ENCODE results near the gene MYH14.
"Not testable (repeated sequence)": the region's sequence is repeated elsewhere in the genome, so short reads cannot be mapped to it uniquely, and the experiment has no call there.

MYH14 gene

GRCh38 chr19:50330365-50331078, 127.1 kb downstream of the MYH14 start:
- Histone ChIP-seq H3K4me1 (ENCODE audit: control insufficient read depth, insufficient read depth, low read length) (no peaks in the 10 kb centered on the region; the same call in 1 of the 2 replicates), H3K9me3 (ENCODE audit: control insufficient read depth, insufficient read depth, low read length) (peaks cover 2% of the 10 kb centered on the region; the same call in 1 of the 2 replicates), H3K27me3 (ENCODE audit: control insufficient read depth, insufficient read depth, low read length) (no peaks in the 10 kb centered on the region), H3K27ac (ENCODE audit: low read length) (no peak overlapping the region), H3K36me3 (ENCODE audit: control insufficient read depth, insufficient read depth, low read length) (no peaks in the 10 kb centered on the region), H3K4me3 (ENCODE audit: low read length) (peak overlapping the region; percentile 47; the same call in 1 of the 2 replicates)
- no CpG with 5 or more reads among the region's 48 CpGs for WGBS (ENCODE audit: insufficient coverage, insufficient read length)
- no peak for DNase-seq (ENCODE audit: low read depth, low spot score)

- no peaks in the 10 kb centered on the region for H3K27me3 ChIP-seq (ENCODE audit: control insufficient read depth, insufficient read depth, low read length)
- no peaks in the 10 kb centered on the region; the same call in 1 of the 2 replicates for H3K4me1 ChIP-seq (ENCODE audit: control insufficient read depth, insufficient read depth, low read length)
- no peak overlapping the region for H3K27ac ChIP-seq (ENCODE audit: low read length)
- peaks cover 2% of the 10 kb centered on the region; the same call in 1 of the 2 replicates for H3K9me3 ChIP-seq (ENCODE audit: control insufficient read depth, insufficient read depth, low read length)
- H3K4me3 ChIP-seq (ENCODE audit: low read length), result peak overlapping the region; percentile 47; the same call in 1 of the 2 replicates
- no peak for DNase-seq (ENCODE audit: low read depth, low spot score)
- no peaks in the 10 kb centered on the region for H3K36me3 ChIP-seq (ENCODE audit: control insufficient read depth, insufficient read depth, low read length)
- no CpG with 5 or more reads among the region's 10 CpGs for WGBS (ENCODE audit: insufficient coverage, insufficient read length)
Measured at GRCh38 chr19:50331221-50331993, 128.0 kb downstream of the MYH14 start.

- H3K27me3 ChIP-seq (ENCODE audit: control insufficient read depth, insufficient read depth, low read length), result no peaks in the 10 kb centered on the region
Measured at GRCh38 chr19:50331994-50332243, 128.5 kb downstream of the MYH14 start.

GRCh38 chr19:50332244-50333038, 129.0 kb downstream of the MYH14 start:
- Histone ChIP-seq H3K9me3 (ENCODE audit: control insufficient read depth, insufficient read depth, low read length) (no peaks in the 10 kb centered on the region), H3K36me3 (ENCODE audit: control insufficient read depth, insufficient read depth, low read length) (no peaks in the 10 kb centered on the region), H3K4me1 (ENCODE audit: control insufficient read depth, insufficient read depth, low read length) (no peaks in the 10 kb centered on the region; the same call in 1 of the 2 replicates), H3K27me3 (ENCODE audit: control insufficient read depth, insufficient read depth, low read length) (no peaks in the 10 kb centered on the region), H3K4me3 (ENCODE audit: low read length) (peak overlapping the region; percentile 67; the same call in 1 of the 2 replicates), H3K27ac (ENCODE audit: low read length) (no peak overlapping the region)
- no CpG with 5 or more reads among the region's 20 CpGs for WGBS (ENCODE audit: insufficient coverage, insufficient read length)
- no peak for DNase-seq (ENCODE audit: low read depth, low spot score)

More at GRCh38 chr19:50331994-50332243, 128.5 kb downstream of the MYH14 start:
- no CpG with 5 or more reads among the region's 2 CpGs for WGBS (ENCODE audit: insufficient coverage, insufficient read length)
- peak overlapping the region; percentile 67; the same call in 1 of the 2 replicates for H3K4me3 ChIP-seq (ENCODE audit: low read length)
- H3K27ac ChIP-seq (ENCODE audit: low read length), result no peak overlapping the region
- peaks cover 2% of the 10 kb centered on the region; the same call in 1 of the 2 replicates for H3K9me3 ChIP-seq (ENCODE audit: control insufficient read depth, insufficient read depth, low read length)
- H3K4me1 ChIP-seq (ENCODE audit: control insufficient read depth, insufficient read depth, low read length), result no peaks in the 10 kb centered on the region; the same call in 1 of the 2 replicates
- H3K36me3 ChIP-seq (ENCODE audit: control insufficient read depth, insufficient read depth, low read length), result no peaks in the 10 kb centered on the region
- no peak for DNase-seq (ENCODE audit: low read depth, low spot score)

- H3K9me3 ChIP-seq (ENCODE audit: control insufficient read depth, insufficient read depth, low read length), result no peaks in the 10 kb centered on the region
- no peak overlapping the region for H3K27ac ChIP-seq (ENCODE audit: low read length)
- H3K4me1 ChIP-seq (ENCODE audit: control insufficient read depth, insufficient read depth, low read length), result no peaks in the 10 kb centered on the region; the same call in 1 of the 2 replicates
- WGBS (ENCODE audit: insufficient coverage, insufficient read length), result no CpG with 5 or more reads among the region's 34 CpGs
- no peaks in the 10 kb centered on the region for H3K36me3 ChIP-seq (ENCODE audit: control insufficient read depth, insufficient read depth, low read length)
- no peaks in the 10 kb centered on the region for H3K27me3 ChIP-seq (ENCODE audit: control insufficient read depth, insufficient read depth, low read length)
- peak overlapping the region; percentile 67; the same call in 1 of the 2 replicates for H3K4me3 ChIP-seq (ENCODE audit: low read length)
- DNase-seq (ENCODE audit: low read depth, low spot score), result no peak
Measured at GRCh38 chr19:50333235-50333736, 129.9 kb downstream of the MYH14 start.

GRCh38 chr19:50333737-50334617, 130.6 kb downstream of the MYH14 start:
- no peak overlapping the region for H3K27ac ChIP-seq (ENCODE audit: low read length)

GRCh38 chr19:50334741-50335421, 131.5 kb downstream of the MYH14 start:
- H3K27ac ChIP-seq (ENCODE audit: low read length), result no peak overlapping the region
- no CpG with 5 or more reads among the region's 12 CpGs for WGBS (ENCODE audit: insufficient coverage, insufficient read length)
- H3K36me3 ChIP-seq (ENCODE audit: control insufficient read depth, insufficient read depth, low read length), result no peaks in the 10 kb centered on the region
- no peaks in the 10 kb centered on the region for H3K27me3 ChIP-seq (ENCODE audit: control insufficient read depth, insufficient read depth, low read length)
- no peaks in the 10 kb centered on the region; the same call in 1 of the 2 replicates for H3K4me1 ChIP-seq (ENCODE audit: control insufficient read depth, insufficient read depth, low read length)
- no peaks in the 10 kb centered on the region for H3K9me3 ChIP-seq (ENCODE audit: control insufficient read depth, insufficient read depth, low read length)
- H3K4me3 ChIP-seq (ENCODE audit: low read length), result no peak overlapping the region
- no peak for DNase-seq (ENCODE audit: low read depth, low spot score)

More at GRCh38 chr19:50333737-50334617, 130.6 kb downstream of the MYH14 start:
- Histone ChIP-seq H3K9me3 (ENCODE audit: control insufficient read depth, insufficient read depth, low read length) (no peaks in the 10 kb centered on the region), H3K4me1 (ENCODE audit: control insufficient read depth, insufficient read depth, low read length) (no peaks in the 10 kb centered on the region; the same call in 1 of the 2 replicates), H3K27me3 (ENCODE audit: control insufficient read depth, insufficient read depth, low read length) (no peaks in the 10 kb centered on the region), H3K4me3 (ENCODE audit: low read length) (peak overlapping the region; percentile 67; the same call in 1 of the 2 replicates), H3K36me3 (ENCODE audit: control insufficient read depth, insufficient read depth, low read length) (no peaks in the 10 kb centered on the region)
- WGBS (ENCODE audit: insufficient coverage, insufficient read length), result no CpG with 5 or more reads among the region's 54 CpGs
- no peak for DNase-seq (ENCODE audit: low read depth, low spot score)

- not testable (repeated sequence) for H3K4me3 ChIP-seq (ENCODE audit: low read length); H3K36me3 ChIP-seq (ENCODE audit: control insufficient read depth, insufficient read depth, low read length); H3K4me1 ChIP-seq (ENCODE audit: control insufficient read depth, insufficient read depth, low read length); DNase-seq (ENCODE audit: low read depth, low spot score); H3K27ac ChIP-seq (ENCODE audit: low read length); H3K9me3 ChIP-seq (ENCODE audit: control insufficient read depth, insufficient read depth, low read length); H3K27me3 ChIP-seq (ENCODE audit: control insufficient read depth, insufficient read depth, low read length)
- WGBS (ENCODE audit: insufficient coverage, insufficient read length), result no CpG with 5 or more reads among the region's 6 CpGs
Measured at GRCh38 chr19:50337031-50337430, 133.6 kb downstream of the MYH14 start.

GRCh38 chr19:50340331-50340730, 136.9 kb downstream of the MYH14 start:
- Histone ChIP-seq H3K9me3 (ENCODE audit: control insufficient read depth, insufficient read depth, low read length) (peaks cover 4% of the 10 kb centered on the region), H3K36me3 (ENCODE audit: control insufficient read depth, insufficient read depth, low read length) (no peaks in the 10 kb centered on the region), H3K4me1 (ENCODE audit: control insufficient read depth, insufficient read depth, low read length) (no peaks in the 10 kb centered on the region), H3K27ac (ENCODE audit: low read length) (no peak overlapping the region), H3K4me3 (ENCODE audit: low read length) (no peak overlapping the region), H3K27me3 (ENCODE audit: control insufficient read depth, insufficient read depth, low read length) (no peaks in the 10 kb centered on the region)
- no peak for DNase-seq (ENCODE audit: low read depth, low spot score)

Measured in iPS DF 6.9 (cell line).